GM19395 (cell line): ENCODE results near the gene WDSUB1.

Experiments used
- ATAC-seq: cut with Tn5 transposase; IDR thresholded peaks from one replicate; pipeline ENCODE4 v1.9.1; 2021; ENCODE audit warnings: mild to moderate bottlenecking, moderate library complexity; ENCODE audit not compliant: unreplicated experiment

Gene WDSUB1

GRCh38 chr2:159267921-159268320, 18.6 kb downstream of the WDSUB1 start:
- no peak for ATAC-seq

GRCh38 chr2:159266554-159266953, 19.9 kb downstream of the WDSUB1 start:
- ATAC-seq, result no peak

DNA sequence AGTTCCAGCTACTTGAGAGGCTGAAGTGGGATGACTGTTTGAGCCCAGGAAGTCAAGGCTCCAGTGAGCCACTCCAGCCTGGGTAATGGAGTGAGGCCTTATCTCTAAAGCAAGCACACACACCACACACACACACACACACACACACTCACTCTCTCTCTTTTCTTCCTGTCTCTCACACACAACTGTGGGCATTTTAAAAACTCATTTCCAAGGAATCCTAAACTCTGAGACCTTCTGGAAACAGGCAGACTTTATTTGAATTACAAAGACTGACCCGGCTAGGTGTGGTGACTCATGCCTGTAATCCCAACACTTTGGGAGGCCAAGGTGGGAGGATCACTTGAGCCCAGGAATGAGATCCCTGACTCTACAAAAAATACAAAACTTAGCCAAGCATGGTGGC, 21.3 kb downstream of the WDSUB1 start:
- ATAC-seq, result no peak

DNA sequence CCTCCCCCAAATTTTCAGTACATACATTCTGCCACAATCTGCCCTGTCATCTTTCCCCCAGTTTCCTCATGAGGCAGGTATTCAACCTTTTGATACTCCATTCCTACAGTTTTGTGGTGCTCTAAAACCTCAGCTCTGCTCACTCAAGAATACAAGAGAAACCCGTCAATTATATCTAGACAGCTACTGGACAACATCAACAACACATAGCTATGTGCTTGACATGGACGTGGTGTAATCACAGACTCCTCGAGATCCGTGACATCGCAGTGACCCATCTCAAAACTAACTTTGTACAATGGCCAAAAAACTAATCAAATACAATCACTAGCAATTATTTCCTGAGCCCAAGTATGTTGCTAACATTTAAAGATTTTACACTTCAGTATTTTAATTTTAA, 23.6 kb downstream of the WDSUB1 start:
- ATAC-seq, result no peak

- ATAC-seq, result no peak
Observed at GRCh38 chr2:159262226-159262625, 24.3 kb downstream of the WDSUB1 start.

DNA sequence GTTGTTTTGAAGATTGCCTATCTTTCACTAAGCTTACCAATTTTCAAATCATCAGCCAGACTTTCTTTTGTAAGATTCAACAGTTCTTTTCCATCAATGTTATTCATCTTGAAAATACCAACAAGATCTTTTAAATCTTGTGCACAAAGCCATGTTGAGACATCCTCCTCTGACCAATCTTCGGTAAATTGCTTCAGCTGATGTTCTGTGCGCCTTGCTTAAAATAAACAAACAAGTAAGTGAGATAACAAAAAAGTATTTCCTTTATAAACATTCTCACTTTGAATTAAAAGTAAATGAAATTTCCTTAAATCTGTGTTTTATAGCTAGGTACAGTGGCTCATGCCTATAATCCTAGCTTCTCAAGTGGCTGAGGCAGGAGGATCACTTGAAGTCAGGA, 30.3 kb downstream of the WDSUB1 start:
- no peak for ATAC-seq

DNA sequence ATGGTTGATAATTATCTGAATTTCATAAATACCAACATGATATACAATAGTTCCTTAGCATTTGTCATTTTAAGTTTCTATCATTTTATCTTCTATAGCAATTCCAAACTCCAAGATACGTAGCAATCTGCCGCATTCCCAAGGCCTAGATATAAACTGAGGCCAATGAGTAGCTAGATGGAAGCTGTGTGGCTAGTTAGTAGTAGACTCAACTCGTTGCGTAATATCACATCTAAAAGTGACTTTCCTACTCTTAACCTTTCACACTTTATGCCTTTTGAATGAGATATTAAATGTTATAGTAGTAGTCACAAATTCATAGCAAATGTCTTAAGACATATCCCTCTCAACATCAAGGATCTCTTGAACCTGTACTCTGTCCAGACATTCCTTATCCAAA, 33.6 kb downstream of the WDSUB1 start:
- no peak for ATAC-seq

- ATAC-seq, result no peak
Observed at GRCh38 chr2:159251296-159252173, 35.0 kb downstream of the WDSUB1 start.

DNA sequence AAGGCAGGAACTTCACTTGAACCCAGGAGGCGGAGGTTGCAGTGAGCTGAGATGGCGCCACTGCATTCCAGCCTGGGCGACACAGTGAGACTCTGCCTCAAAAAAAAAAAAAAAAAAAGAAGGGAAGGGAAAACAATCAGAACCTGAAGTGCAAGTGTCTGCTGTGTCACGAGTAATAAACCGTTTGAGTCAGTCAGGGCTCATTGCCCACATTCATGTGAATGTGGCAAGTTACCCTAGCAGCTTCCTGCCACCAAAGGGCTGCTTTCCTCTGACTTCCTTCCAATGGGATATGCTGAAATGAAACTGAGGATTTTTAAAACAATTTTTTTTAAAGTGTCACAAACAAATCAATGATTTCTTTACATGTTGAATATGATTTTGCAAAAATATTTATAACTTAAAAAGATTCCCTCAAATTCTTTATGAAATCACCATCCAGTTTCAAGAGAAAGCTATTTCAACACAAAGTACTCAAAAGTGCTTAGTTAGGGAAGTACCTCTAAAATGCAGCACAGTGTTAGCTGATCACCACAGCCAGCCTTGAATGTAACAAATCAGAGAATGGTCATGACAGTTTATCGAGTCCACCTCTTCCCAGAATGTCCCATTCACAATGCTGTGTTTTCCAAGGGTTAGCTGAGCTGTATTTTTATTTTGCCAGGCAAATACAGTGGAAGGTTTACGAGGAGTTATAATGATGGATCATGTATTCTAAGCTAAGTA, 36.4 kb downstream of the WDSUB1 start:
- no peak for ATAC-seq

DNA sequence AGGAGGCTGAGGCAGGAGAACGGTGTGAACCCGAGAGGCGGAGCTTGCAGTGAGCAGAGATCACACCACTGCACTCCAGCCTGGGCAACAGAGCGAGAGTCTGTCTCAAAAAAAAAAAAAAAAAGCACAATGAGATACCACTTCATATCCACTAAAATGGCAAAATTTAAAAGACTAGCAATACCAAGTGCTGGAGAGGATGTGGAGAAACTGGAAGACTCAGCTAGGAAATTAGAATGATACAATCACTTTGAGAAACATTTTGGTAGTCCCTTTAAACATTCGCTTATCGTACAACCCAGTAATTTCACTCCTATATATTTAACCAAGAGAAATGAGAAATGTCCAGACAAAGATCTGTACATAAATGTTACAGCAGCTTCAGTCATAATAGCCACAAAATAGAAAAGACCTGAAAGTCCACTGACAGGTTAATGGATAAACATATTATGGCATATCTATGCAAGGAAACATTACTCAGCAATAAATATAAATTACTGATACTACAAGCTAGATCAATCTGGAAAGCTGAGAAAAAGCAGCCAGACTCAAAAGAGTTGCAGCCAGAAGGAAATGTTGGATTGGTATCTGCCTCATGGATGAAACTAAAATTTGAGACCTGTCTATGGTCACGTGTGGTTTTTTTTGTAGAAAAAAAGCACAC, 40.0 kb downstream of the WDSUB1 start:
- ATAC-seq, result no peak

GRCh38 chr2:159243529-159243928, 43.0 kb downstream of the WDSUB1 start:
- no peak for ATAC-seq

GRCh38 chr2:159234868-159235267, 51.6 kb downstream of the WDSUB1 start:
- ATAC-seq, result no peak

- no peak for ATAC-seq
Observed at GRCh38 chr2:159232456-159233170, 53.9 kb downstream of the WDSUB1 start.

GRCh38 chr2:159230145-159230877, 56.2 kb downstream of the WDSUB1 start:
- no peak for ATAC-seq

DNA sequence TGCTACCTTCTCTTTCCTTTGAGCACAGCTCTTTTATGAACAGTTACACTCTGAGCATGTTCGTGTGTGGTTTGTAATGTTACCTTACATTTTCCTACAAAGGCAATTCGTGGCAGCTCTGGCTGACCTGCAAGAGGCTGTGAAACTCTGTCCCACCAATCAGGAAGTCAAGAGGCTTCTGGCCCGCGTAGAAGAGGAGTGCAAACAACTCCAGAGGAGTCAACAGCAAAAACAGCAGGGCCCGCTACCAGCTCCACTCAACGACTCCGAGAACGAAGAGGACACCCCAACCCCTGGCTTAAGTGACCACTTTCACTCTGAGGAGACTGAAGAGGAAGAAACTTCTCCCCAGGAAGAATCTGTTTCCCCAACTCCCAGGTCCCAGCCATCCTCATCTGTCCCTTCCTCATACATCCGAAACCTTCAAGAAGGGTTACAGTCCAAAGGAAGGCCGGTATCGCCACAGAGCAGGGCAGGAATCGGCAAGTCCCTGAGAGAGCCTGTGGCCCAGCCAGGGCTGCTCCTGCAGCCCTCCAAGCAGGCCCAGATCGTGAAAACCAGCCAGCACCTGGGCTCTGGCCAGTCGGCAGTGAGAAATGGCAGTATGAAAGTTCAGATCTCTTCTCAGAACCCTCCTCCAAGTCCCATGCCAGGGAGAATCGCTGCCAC, 56.9 kb downstream of the WDSUB1 start:
- no peak for ATAC-seq

DNA sequence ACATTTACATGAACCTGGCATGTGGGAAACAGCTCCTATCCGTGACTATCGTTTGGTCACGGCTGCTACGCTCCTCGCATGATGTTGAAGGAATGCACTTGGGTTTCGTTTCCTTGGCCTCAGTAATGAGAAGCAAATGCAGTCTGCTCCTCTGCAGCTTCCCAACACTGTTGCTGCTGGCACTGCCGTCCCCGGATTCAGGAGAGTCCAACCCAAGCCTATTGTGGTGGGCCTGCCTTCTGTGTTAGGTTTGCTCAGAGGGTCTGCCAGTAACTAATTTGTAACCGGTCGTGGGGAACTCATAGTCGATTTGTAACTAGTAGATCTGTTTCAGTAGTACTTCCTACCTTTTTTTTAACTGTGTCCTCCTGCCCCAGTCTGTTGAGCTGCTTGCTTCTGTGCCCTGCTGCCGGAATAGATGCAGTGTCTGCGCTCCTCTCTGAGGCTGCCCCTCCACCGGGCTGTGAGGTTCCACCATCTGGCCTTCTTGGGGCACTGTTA, 58.4 kb downstream of the WDSUB1 start:
- ATAC-seq, result no peak

GRCh38 chr2:159227467-159227866, 59.0 kb downstream of the WDSUB1 start:
- no peak for ATAC-seq

DNA sequence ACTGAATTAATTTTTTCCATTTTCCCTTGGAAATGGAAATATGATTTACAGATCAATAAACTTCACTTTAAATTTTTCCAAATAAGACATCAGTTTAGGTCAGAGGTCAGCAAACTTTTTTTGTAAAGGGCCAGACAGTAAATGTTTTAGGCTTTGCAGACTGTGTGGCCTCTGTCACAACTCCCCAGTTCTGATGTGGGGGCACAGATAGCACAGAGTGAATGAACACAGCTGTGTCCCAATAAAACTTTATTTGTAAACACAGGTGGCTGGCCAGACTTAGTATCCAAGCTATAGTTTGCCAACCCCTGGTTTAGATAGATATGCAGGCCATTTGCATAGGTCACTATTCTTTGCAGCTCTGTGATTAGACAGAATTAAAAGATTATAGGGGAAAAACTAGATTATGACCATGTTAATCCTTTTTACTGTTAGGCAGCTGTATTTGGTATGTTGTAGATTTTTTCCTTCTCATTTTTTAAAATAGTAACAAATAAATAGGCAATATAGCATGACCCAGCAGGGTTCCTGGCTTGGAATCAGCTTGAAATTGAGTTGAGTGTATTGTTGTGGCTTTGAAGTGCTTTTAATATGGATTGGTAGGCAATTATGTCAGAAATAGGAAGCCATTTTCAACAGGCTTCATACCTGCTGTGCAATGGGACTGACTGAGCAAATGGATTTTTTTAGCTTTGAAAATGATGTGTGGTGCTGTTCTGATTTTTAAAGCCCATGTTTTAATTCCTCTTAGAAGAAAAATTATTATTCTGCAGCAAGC, 59.7 kb downstream of the WDSUB1 start:
- ATAC-seq, result no peak

- no peak for ATAC-seq
Observed at GRCh38 chr2:159226059-159226461, 60.4 kb downstream of the WDSUB1 start.
